HEK293T (cell line): ENCODE data around the gene RNF8.

Experiments
- BHLHE40 ChIP-seq: fragments of 450-650 bp; IDR thresholded peaks from 2 replicates; pipeline ENCODE4 v1.6.1; 2016; ENCODE audit warnings: mild to moderate bottlenecking, moderate library complexity, borderline replicate concordance
- FOXM1 ChIP-seq: fragments of 450-650 bp; IDR thresholded peaks from 2 replicates; pipeline ENCODE4 v1.6.1; 2017; ENCODE audit warnings: mild to moderate bottlenecking, borderline replicate concordance
- SUZ12 ChIP-seq: fragments of 450-650 bp; IDR thresholded peaks from 2 replicates; pipeline ENCODE4 v1.6.1; 2016; ENCODE audit warnings: mild to moderate bottlenecking
- TARDBP ChIP-seq: fragments of 450-650 bp; IDR thresholded peaks from 2 replicates; pipeline ENCODE4 v1.6.1; 2016

DNA sequence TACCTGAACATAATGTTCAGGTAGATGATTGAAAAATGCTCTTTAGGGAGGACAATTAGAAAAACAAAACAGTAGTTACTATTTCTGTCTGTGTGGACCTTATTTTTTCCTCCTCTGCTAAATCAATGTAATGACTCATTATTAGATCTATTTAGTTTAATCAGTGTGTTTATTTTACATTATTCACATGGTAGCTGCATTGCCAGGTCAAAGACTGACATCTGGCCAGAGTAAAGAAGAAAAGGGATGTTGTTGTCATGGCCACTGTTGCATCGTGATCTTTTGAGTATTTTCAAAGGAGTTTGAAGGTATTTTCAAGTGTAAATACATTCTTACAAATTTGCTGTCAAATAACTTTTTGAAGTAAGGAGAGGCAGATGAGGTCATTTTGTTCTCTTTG, 85.1 kb downstream of the RNF8 start:
- no peak for TF ChIP-seq BHLHE40
- TF ChIP-seq FOXM1 = no peak
- no peak for TF ChIP-seq SUZ12
- TF ChIP-seq TARDBP = no peak
